ENCODE results near the gene CMSS1. TPM values are rescaled to one million over a fixed set of nuclear protein-coding genes. Genes with fewer than 3 reads are reported as not detected.

Gene CMSS1
- total RNA-seq, 1 donor from 2014 or later, result 28.4 TPM

- no peak for TF ChIP-seq CTCF (conservative IDR thresholded peaks at IDR 0.05; ENCODE audit: low read depth, low read length)
- no peak for DNase-seq (ENCODE audit: low read depth)
- H3K4me3 ChIP-seq (ENCODE audit: low read depth, low read length), result no peak overlapping the region
Measured at GRCh38 chr3:99903869-99904268, 86.2 kb downstream of the CMSS1 start.

GRCh38 chr3:99907959-99908544, 90.4 kb downstream of the CMSS1 start:
- DNase-seq (ENCODE audit: low read depth), result no peak
- TF ChIP-seq CTCF (conservative IDR thresholded peaks at IDR 0.05; ENCODE audit: low read depth, low read length), result no peak
- no peak overlapping the region for H3K4me3 ChIP-seq (ENCODE audit: low read depth, low read length)

GRCh38 chr3:99909714-99910495, 92.2 kb downstream of the CMSS1 start:
- peak; percentile 60 for DNase-seq (ENCODE audit: low read depth)
- H3K4me3 ChIP-seq (ENCODE audit: low read depth, low read length), result no peak overlapping the region
- TF ChIP-seq CTCF (conservative IDR thresholded peaks at IDR 0.05; ENCODE audit: low read depth, low read length), result no peak

GRCh38 chr3:99910752-99911290, 93.2 kb downstream of the CMSS1 start:
- no peak for DNase-seq (ENCODE audit: low read depth)
- H3K4me3 ChIP-seq (ENCODE audit: low read depth, low read length), result no peak overlapping the region
- no peak for TF ChIP-seq CTCF (conservative IDR thresholded peaks at IDR 0.05; ENCODE audit: low read depth, low read length)

- no peak overlapping the region for H3K4me3 ChIP-seq (ENCODE audit: low read depth, low read length)
- TF ChIP-seq CTCF (conservative IDR thresholded peaks at IDR 0.05; ENCODE audit: low read depth, low read length), result no peak
- DNase-seq (ENCODE audit: low read depth), result no peak
Measured at GRCh38 chr3:99911433-99911832, 93.8 kb downstream of the CMSS1 start.

GRCh38 chr3:99915906-99916432, 98.3 kb downstream of the CMSS1 start:
- DNase-seq (ENCODE audit: low read depth), result no peak
- H3K4me3 ChIP-seq (ENCODE audit: low read depth, low read length), result no peak overlapping the region
- no peak for TF ChIP-seq CTCF (conservative IDR thresholded peaks at IDR 0.05; ENCODE audit: low read depth, low read length)

Data from epithelial cell of proximal tubule (primary cell).